ENCODE data around the gene GPRC5C.

Gene GPRC5C

DNA sequence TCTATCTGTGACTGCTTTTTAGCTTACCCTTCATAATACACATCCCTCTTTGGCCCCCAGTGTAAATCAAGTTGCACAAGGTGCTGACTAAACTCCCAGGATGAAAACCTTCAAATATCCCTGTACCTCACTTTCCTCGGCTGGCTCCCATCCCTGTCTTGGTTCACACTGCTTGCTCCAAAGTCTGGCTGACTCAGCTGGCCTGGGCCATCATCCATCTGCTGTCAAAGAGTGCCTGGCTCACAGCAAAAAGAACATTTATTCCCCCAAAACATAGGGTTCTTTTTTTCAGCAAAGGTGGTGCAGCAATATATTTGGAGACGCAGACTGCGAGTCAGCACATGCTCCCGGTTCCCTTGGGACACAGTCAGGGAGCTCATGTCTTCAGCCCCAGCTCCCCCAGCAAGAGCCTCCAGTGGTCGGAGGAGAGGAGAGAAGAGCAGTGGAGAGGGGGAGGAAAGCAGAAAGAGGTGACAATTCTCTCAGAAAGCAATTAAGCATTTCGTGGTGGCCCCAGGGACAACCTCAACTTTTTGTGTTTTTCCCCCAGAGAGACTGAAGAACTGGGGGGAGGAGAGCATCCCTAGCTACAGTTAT, 38.4 kb upstream of the GPRC5C start:
- DNase-seq (ENCODE audit: low read depth): peak; percentile 75

DNA sequence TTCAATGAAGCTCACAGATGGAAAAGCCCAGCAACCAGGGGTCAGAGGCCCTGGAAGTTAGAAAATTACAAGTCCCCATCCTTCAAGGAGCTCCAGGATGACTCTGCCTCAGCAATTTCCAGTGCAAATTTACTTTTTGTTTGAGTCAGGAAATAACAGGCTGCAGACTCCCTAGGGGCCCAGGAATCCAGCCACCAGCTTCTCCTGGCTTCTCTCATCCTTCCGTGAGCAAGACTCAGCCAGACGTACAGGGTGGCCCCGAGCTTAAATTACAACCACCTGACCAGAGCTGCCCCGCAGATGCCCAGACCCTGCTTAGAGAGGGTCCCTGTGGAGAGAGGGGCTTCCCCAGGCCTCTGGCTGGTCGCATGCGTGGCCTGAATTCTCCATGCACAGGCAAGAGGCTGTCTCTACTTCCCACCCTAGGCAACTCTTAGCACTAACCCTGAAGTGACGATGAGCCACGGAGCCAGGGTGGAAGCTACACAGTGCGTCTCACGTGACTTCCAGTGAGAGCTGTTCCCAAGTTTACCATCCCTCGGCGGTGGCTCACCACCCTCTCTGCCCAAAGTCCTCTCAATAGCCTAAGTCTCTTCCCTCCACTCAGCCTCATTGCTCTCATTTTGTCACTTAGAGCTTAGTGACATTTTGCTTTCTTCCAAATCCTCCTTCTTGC, 37.5 kb upstream of the GPRC5C start:
- H3K4me3 ChIP-seq (ENCODE audit: low read depth, low read length): no peak overlapping the region
- DNase-seq (ENCODE audit: low read depth): no peak
- TF ChIP-seq, protein P1, sequence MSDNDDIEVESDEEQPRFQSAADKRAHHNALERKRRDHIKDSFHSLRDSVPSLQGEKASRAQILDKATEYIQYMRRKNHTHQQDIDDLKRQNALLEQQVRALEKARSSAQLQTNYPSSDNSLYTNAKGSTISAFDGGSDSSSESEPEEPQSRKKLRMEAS (IDR thresholded peaks at IDR 0.05; ENCODE audit: low read depth, low read length): no peak
- TF ChIP-seq MYC (IDR thresholded peaks at IDR 0.05; ENCODE audit: low read depth, low read length) (no peak), POLR2A (IDR thresholded peaks at IDR 0.05; ENCODE audit: extremely low read depth, insufficient read length) (no peak)
- TF ChIP-seq, protein P2, sequence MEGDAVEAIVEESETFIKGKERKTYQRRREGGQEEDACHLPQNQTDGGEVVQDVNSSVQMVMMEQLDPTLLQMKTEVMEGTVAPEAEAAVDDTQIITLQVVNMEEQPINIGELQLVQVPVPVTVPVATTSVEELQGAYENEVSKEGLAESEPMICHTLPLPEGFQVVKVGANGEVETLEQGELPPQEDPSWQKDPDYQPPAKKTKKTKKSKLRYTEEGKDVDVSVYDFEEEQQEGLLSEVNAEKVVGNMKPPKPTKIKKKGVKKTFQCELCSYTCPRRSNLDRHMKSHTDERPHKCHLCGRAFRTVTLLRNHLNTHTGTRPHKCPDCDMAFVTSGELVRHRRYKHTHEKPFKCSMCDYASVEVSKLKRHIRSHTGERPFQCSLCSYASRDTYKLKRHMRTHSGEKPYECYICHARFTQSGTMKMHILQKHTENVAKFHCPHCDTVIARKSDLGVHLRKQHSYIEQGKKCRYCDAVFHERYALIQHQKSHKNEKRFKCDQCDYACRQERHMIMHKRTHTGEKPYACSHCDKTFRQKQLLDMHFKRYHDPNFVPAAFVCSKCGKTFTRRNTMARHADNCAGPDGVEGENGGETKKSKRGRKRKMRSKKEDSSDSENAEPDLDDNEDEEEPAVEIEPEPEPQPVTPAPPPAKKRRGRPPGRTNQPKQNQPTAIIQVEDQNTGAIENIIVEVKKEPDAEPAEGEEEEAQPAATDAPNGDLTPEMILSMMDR (IDR thresholded peaks at IDR 0.05; ENCODE audit: low read depth, low read length): no peak

More for the DNA sequence above, 38.4 kb upstream of the GPRC5C start:
- TF ChIP-seq MYC (IDR thresholded peaks at IDR 0.05; ENCODE audit: low read depth, low read length): no peak
- no peak for TF ChIP-seq POLR2A (IDR thresholded peaks at IDR 0.05; ENCODE audit: extremely low read depth, insufficient read length)
- TF ChIP-seq, protein P1 (IDR thresholded peaks at IDR 0.05; ENCODE audit: low read depth, low read length): 0 out of 2 replicates have a peak, but pooled peaks have one; percentile 6
- TF ChIP-seq, protein P2 (IDR thresholded peaks at IDR 0.05; ENCODE audit: low read depth, low read length): no peak
- H3K4me3 ChIP-seq (ENCODE audit: low read depth, low read length): no peak overlapping the region

DNA sequence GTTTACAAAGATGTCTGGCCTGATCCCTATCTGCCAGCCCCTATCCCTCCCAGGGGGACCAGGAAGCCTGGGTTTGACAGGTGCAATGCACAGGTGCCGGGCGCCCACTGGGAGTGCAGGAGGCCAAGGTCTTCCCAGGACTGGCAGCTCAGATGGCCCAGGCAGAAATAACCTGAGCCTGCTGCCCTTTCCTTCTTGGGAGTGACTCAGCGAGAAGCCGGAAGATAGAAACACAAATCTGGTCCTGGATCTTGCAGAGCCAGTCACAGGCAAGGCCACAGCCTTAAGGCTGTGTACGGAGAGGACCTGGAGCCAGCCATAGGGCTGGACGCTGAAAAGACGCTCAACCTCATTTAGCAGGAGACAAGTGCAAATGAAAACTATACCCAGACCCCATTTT, 36.9 kb upstream of the GPRC5C start:
- TF ChIP-seq MYC (IDR thresholded peaks at IDR 0.05; ENCODE audit: low read depth, low read length): no peak
- TF ChIP-seq, protein P2 (IDR thresholded peaks at IDR 0.05; ENCODE audit: low read depth, low read length): no peak
- TF ChIP-seq, protein P1 (IDR thresholded peaks at IDR 0.05; ENCODE audit: low read depth, low read length): no peak
- TF ChIP-seq POLR2A (IDR thresholded peaks at IDR 0.05; ENCODE audit: extremely low read depth, insufficient read length): no peak
- no peak for DNase-seq (ENCODE audit: low read depth)
- no peak overlapping the region for H3K4me3 ChIP-seq (ENCODE audit: low read depth, low read length)

DNA sequence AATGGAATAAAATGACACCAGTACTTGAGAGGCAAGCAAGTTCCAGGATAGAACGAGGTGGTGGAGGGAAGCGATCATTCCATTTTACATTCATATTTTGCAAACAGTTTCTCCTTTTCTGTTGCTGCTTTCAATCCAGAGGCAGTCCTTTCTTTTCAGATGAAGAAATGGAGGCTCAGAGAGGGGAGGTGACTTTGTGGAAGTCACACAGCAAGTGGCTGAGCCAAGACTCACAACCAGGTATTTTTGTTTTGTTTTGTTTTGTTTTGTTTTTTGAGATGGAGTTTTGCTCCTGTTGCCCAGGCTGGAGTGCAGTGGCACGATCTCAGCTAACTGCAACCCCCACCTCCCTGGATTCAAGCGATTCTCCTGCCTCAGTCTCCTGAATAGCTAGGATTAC, 35.3 kb upstream of the GPRC5C start:
- TF ChIP-seq POLR2A (IDR thresholded peaks at IDR 0.05; ENCODE audit: extremely low read depth, insufficient read length) (no peak), MYC (IDR thresholded peaks at IDR 0.05; ENCODE audit: low read depth, low read length) (no peak)
- TF ChIP-seq, protein P1 (IDR thresholded peaks at IDR 0.05; ENCODE audit: low read depth, low read length): no peak
- TF ChIP-seq, protein P2 (IDR thresholded peaks at IDR 0.05; ENCODE audit: low read depth, low read length): no peak
- no peak overlapping the region for H3K4me3 ChIP-seq (ENCODE audit: low read depth, low read length)
- no peak for DNase-seq (ENCODE audit: low read depth)

DNA sequence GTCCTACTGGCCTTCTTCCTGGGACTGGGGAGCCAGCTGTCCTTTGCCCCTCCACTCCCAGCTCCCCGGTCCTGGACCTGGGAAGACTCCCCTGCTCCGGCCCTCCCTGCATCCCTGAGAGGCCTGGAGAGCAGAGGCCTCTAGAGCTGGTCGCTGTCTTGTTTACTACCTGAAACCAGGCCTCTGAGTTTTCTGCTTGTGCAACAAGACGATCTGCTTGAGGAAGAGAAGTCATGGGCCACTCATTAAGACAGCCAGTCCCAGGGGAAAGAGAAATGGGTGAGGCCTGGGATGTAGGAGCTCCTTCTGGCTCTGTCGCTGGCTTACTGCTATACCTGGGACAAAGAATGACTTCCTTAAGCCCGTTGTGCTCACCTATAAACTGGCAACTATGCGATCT, 29.8 kb upstream of the GPRC5C start:
- DNase-seq (ENCODE audit: low read depth): peak; percentile 74
- TF ChIP-seq, protein P1 (IDR thresholded peaks at IDR 0.05; ENCODE audit: low read depth, low read length): no peak
- TF ChIP-seq MYC (IDR thresholded peaks at IDR 0.05; ENCODE audit: low read depth, low read length) (no peak), POLR2A (IDR thresholded peaks at IDR 0.05; ENCODE audit: extremely low read depth, insufficient read length) (no peak)
- TF ChIP-seq, protein P2 (IDR thresholded peaks at IDR 0.05; ENCODE audit: low read depth, low read length): no peak
- H3K4me3 ChIP-seq (ENCODE audit: low read depth, low read length): no peak overlapping the region

All from NB4 (cell line).